Medulla oblongata (tissue), 1 donor: ENCODE results near the gene ABR.
A peak's percentile ranks its signal among the peaks of the same experiment; 100 is the strongest.
"Not testable (repeated sequence)": the region's sequence is repeated elsewhere in the genome, so short reads cannot be mapped to it uniquely, and the experiment has no call there.

Experiments
- DNase-seq: peaks from one replicate; pipeline ENCODE4 v3.0.0-alpha.2; 2015; ENCODE audit errors: extremely low spot score

ABR gene

GRCh38 chr17:986322-986929 is 193.4 kb downstream of the ABR start:
- DNase-seq: no peak

GRCh38 chr17:983921-984320 is 195.9 kb downstream of the ABR start:
- DNase-seq: no peak

GRCh38 chr17:981292-981658 is 198.5 kb downstream of the ABR start:
- DNase-seq: no peak

GRCh38 chr17:980406-981291 is 199.1 kb downstream of the ABR start:
- DNase-seq: peak; percentile 96

- DNase-seq: peak; percentile 80
Observed at GRCh38 chr17:979539-980405, 200.0 kb downstream of the ABR start, which contains the start of gene NXN. NXN (minus strand) TSS chr17:979776.

- no peak for DNase-seq
Observed at GRCh38 chr17:979212-979538, 200.6 kb downstream of the ABR start.

- DNase-seq: no peak
Observed at GRCh38 chr17:978103-979093, 201.4 kb downstream of the ABR start.

- no peak for DNase-seq
Observed at GRCh38 chr17:977166-977565, 202.6 kb downstream of the ABR start.

- DNase-seq: no peak
Observed at GRCh38 chr17:976312-976711, 203.5 kb downstream of the ABR start.

- DNase-seq: peak; percentile 67
Observed at GRCh38 chr17:975371-975915, 204.3 kb downstream of the ABR start.

- not testable (repeated sequence) for DNase-seq
Observed at GRCh38 chr17:974778-975177, 205.0 kb downstream of the ABR start.

- DNase-seq: no peak
Observed at GRCh38 chr17:973053-973452, 206.7 kb downstream of the ABR start.

- not testable (repeated sequence) for DNase-seq
Observed at GRCh38 chr17:971861-972260, 207.9 kb downstream of the ABR start.

GRCh38 chr17:970364-970763 is 209.4 kb downstream of the ABR start:
- no peak for DNase-seq

- no peak for DNase-seq
Observed at GRCh38 chr17:969811-970355, 209.9 kb downstream of the ABR start.

- no peak for DNase-seq
Observed at GRCh38 chr17:968812-969730, 210.7 kb downstream of the ABR start.

GRCh38 chr17:967122-967521 is 212.7 kb downstream of the ABR start:
- DNase-seq: no peak

- no peak for DNase-seq
Observed at GRCh38 chr17:965311-965989, 214.3 kb downstream of the ABR start.

- DNase-seq: no peak
Observed at GRCh38 chr17:964876-965275, 214.9 kb downstream of the ABR start.
